ENCODE results near the gene ABHD17A. TPM values are rescaled to one million over a fixed set of nuclear protein-coding genes. Genes with fewer than 3 reads are reported as not detected.
A peak's percentile ranks its signal among the peaks of the same experiment; 100 is the strongest.

The ABHD17A gene
- polyA plus RNA-seq, 4 donors, result 37.8 to 71.5 (median 40.0) TPM

GRCh38 chr19:1865172-1866010 lies 19.9 kb downstream of the ABHD17A start:
- no peak for DNase-seq (ENCODE audit: low read depth in 4 of 4, low spot score in 3 of 4)

- DNase-seq (ENCODE audit: low read depth in 4 of 4, low spot score in 3 of 4), result no peak
Measured at GRCh38 chr19:1864480-1865171, 20.7 kb downstream of the ABHD17A start.

GRCh38 chr19:1863638-1864479 lies 21.4 kb downstream of the ABHD17A start:
- DNase-seq (ENCODE audit: low read depth in 4 of 4, low spot score in 3 of 4), result peak in 3 of 4 donors; percentile 81 to 86 (median 83)

GRCh38 chr19:1863328-1863637 lies 22.0 kb downstream of the ABHD17A start, which contains the start of gene KLF16:
TSS of gene KLF16 (minus strand) at chr19:1863579. CDS start at chr19:1863497, 82 bp downstream.
- DNase-seq (ENCODE audit: low read depth in 4 of 4, low spot score in 3 of 4), result no peak

GRCh38 chr19:1862424-1863327 lies 22.6 kb downstream of the ABHD17A start:
- DNase-seq (ENCODE audit: low read depth in 4 of 4, low spot score in 3 of 4), result no peak

GRCh38 chr19:1862068-1862423 lies 23.2 kb downstream of the ABHD17A start:
- no peak for DNase-seq (ENCODE audit: low read depth in 4 of 4, low spot score in 3 of 4)

- no peak for DNase-seq (ENCODE audit: low read depth in 4 of 4, low spot score in 3 of 4)
Measured at GRCh38 chr19:1861599-1862031, 23.7 kb downstream of the ABHD17A start.

GRCh38 chr19:1860821-1861598 lies 24.3 kb downstream of the ABHD17A start:
- no peak for DNase-seq (ENCODE audit: low read depth in 4 of 4, low spot score in 3 of 4)

GRCh38 chr19:1860042-1860775 lies 25.1 kb downstream of the ABHD17A start:
- DNase-seq (ENCODE audit: low read depth in 4 of 4, low spot score in 3 of 4), result peak in 1 of 4 donors; percentile 77

- no peak for DNase-seq (ENCODE audit: low read depth in 4 of 4, low spot score in 3 of 4)
Measured at GRCh38 chr19:1859331-1859781, 25.9 kb downstream of the ABHD17A start.

GRCh38 chr19:1858412-1859081 lies 26.7 kb downstream of the ABHD17A start:
- DNase-seq (ENCODE audit: low read depth in 4 of 4, low spot score in 3 of 4), result no peak

GRCh38 chr19:1857648-1858326 lies 27.5 kb downstream of the ABHD17A start:
- no peak for DNase-seq (ENCODE audit: low read depth in 4 of 4, low spot score in 3 of 4)

GRCh38 chr19:1856698-1857603 lies 28.3 kb downstream of the ABHD17A start:
- DNase-seq (ENCODE audit: low read depth in 4 of 4, low spot score in 3 of 4), result no peak

GRCh38 chr19:1856345-1856697 lies 29.0 kb downstream of the ABHD17A start:
- DNase-seq (ENCODE audit: low read depth in 4 of 4, low spot score in 3 of 4), result no peak

- DNase-seq (ENCODE audit: low read depth in 4 of 4, low spot score in 3 of 4), result no peak
Measured at GRCh38 chr19:1855828-1856255, 29.5 kb downstream of the ABHD17A start.

GRCh38 chr19:1855040-1855827 lies 30.1 kb downstream of the ABHD17A start:
- no peak for DNase-seq (ENCODE audit: low read depth in 4 of 4, low spot score in 3 of 4)

Data from right renal pelvis (tissue), 4 donors.